Spinal cord (tissue), 10 donors: ENCODE measurements around the gene MATK. TPM values are rescaled to one million over a fixed set of nuclear protein-coding genes. Genes with fewer than 3 reads are reported as not detected.
A peak's percentile ranks its signal among the peaks of the same experiment; 100 is the strongest.

Experiments
- DNase-seq, 6 donors: peaks; one replicate each; pipeline versions ENCODE4 v3.0.0 to v3.0.0-alpha.2; 2013 to 2015; ENCODE audit warnings: low spot score in 6 of 6, low read depth in 4 of 6
- H3K27ac ChIP-seq: one replicate; pipeline ENCODE4 v1.5.1; 2013; ENCODE audit warnings: low read depth, low read length, control low read depth
- H3K27me3 ChIP-seq: one replicate; pipeline ENCODE4 v1.6.1; 2013; ENCODE audit warnings: low read length; ENCODE audit not compliant: control insufficient read depth, insufficient read depth
- H3K36me3 ChIP-seq: one replicate; pipeline ENCODE4 v1.6.1; 2013; ENCODE audit warnings: low read length; ENCODE audit not compliant: control insufficient read depth, insufficient read depth
- H3K4me1 ChIP-seq: one replicate; pipeline ENCODE4 v1.6.1; 2013; ENCODE audit warnings: low read length; ENCODE audit not compliant: control insufficient read depth, insufficient read depth
- H3K4me3 ChIP-seq: one replicate; pipeline ENCODE4 v1.5.1; 2013; ENCODE audit warnings: low read depth, low read length, control low read depth
- H3K9me3 ChIP-seq: one replicate; pipeline ENCODE4 v1.6.1; 2013; ENCODE audit warnings: low read length; ENCODE audit not compliant: control insufficient read depth, insufficient read depth
- WGBS: methylation state at CpG from one replicate; pipeline ENCODE4 v1.1.5; 2013; ENCODE audit warnings: missing lambda C conversion rate; ENCODE audit not compliant: insufficient coverage; 5-methylcytosine and 5-hydroxymethylcytosine counted together
- polyA plus RNA-seq, 2 donors: library from polyadenylated mRNA; unstranded; fragments of 120-200 nt; gene quantifications; one replicate each; pipeline ENCODE4 v1.2.1, GENCODE V29; 2013; ENCODE audit not compliant: insufficient read length in 2 of 2
- total RNA-seq, 2 donors: library from RNA; depleted of rRNA in 1 of 2; stranded (reverse); fragments of 120-200 nt in 1 of 2; fragments of >200 nt in 1 of 2; gene quantifications; one replicate each; pipeline versions ENCODE4 v1.2.3 to v1.2.4, GENCODE V29; 2013 to 2014
- donor health status: healthy.

The MATK gene
- total and polyA plus RNA-seq, 4 donors = 11.5 to 62.5 (median 41.9) TPM

- Histone ChIP-seq H3K36me3 (no peaks in the 10 kb centered on the region), H3K4me3 (no peak overlapping the region), H3K27ac (no peak overlapping the region), H3K9me3 (peaks cover 6% of the 10 kb centered on the region), H3K27me3 (peaks cover 5% of the 10 kb centered on the region), H3K4me1 (no peaks in the 10 kb centered on the region)
- DNase-seq = no peak
- WGBS = 73% methylated on average over 2 of the region's 3 CpGs
Observed at GRCh38 chr19:3792114-3792513, 5.9 kb upstream of the MATK start.

GRCh38 chr19:3790941-3791340 lies 4.8 kb upstream of the MATK start:
- WGBS = 90% methylated on average over 3 of the region's 7 CpGs
- peaks cover 7% of the 10 kb centered on the region for H3K27me3 ChIP-seq
- H3K4me3 ChIP-seq = no peak overlapping the region
- H3K36me3 ChIP-seq = no peaks in the 10 kb centered on the region
- H3K9me3 ChIP-seq = no peaks in the 10 kb centered on the region
- H3K4me1 ChIP-seq = no peaks in the 10 kb centered on the region
- no peak for DNase-seq
- no peak overlapping the region for H3K27ac ChIP-seq

- Histone ChIP-seq H3K36me3 (no peaks in the 10 kb centered on the region), H3K4me1 (peaks cover 2% of the 10 kb centered on the region), H3K4me3 (no peak overlapping the region), H3K27ac (no peak overlapping the region), H3K9me3 (no peaks in the 10 kb centered on the region), H3K27me3 (peaks cover 11% of the 10 kb centered on the region)
- WGBS = 64% methylated on average over 6 of the region's 6 CpGs
- no peak for DNase-seq
Observed at GRCh38 chr19:3790209-3790734, 4.1 kb upstream of the MATK start.

DNA sequence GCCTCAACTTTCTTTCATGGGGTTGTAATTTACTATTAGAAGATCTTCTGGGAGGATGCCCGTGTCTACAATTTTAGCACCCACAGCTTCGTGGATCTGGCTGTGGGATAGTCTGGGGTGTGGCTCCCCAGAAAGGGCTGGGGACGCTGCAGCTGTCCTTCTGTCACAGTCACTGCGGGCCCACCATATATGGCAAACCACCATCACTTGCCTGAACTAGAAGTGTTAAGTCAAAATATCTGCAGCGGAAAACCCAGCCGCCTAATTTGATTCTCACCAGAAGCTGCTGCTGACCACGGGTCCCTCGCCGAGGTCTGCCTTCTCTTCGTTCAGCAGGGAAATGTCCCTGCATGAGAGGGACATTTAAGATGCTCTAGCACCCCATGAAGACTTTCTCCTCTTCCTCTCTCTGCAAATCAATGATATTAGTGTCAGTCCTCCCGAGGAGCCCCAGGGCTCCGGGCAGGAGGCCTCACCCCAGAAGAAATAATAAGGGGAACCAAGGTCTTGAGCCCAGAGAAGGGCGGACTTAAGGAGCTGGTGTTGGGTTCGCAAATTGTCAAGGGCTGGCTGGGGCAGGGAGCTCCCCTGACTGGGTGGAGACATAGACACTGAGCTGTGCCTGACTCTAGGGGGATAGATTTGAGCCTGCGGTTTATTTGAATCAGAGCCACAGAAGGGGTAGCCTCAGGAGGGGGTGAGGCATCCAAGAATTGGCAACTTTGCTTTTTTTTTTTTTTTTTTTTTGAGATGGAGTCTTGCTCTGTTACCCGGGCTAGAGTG lies 3.0 kb upstream of the MATK start:
- Histone ChIP-seq H3K27ac (no peak overlapping the region), H3K27me3 (peaks cover 17% of the 10 kb centered on the region), H3K9me3 (no peaks in the 10 kb centered on the region), H3K4me1 (peaks cover 6% of the 10 kb centered on the region), H3K36me3 (peaks cover 4% of the 10 kb centered on the region), H3K4me3 (no peak overlapping the region)
- no peak for DNase-seq
- WGBS = 58% methylated on average over 12 of the region's 16 CpGs

GRCh38 chr19:3785451-3785937 lies 687 bp downstream of the MATK start:
- Histone ChIP-seq H3K4me1 (peaks cover 6% of the 10 kb centered on the region), H3K27me3 (peaks cover 16% of the 10 kb centered on the region), H3K36me3 (peaks cover 23% of the 10 kb centered on the region), H3K27ac (no peak overlapping the region), H3K9me3 (peaks cover 6% of the 10 kb centered on the region), H3K4me3 (peak overlapping the region; percentile 21)
- DNase-seq = peak in 2 of 6 donors; percentile 32 to 69
- WGBS = under 1% methylated on average over 46 of the region's 47 CpGs

GRCh38 chr19:3784607-3785450 lies 1.4 kb downstream of the MATK start:
- Histone ChIP-seq H3K4me1 (peaks cover 6% of the 10 kb centered on the region), H3K4me3 (no peak overlapping the region), H3K27ac (no peak overlapping the region), H3K36me3 (peaks cover 23% of the 10 kb centered on the region), H3K27me3 (peaks cover 13% of the 10 kb centered on the region), H3K9me3 (peaks cover 6% of the 10 kb centered on the region)
- DNase-seq = no peak
- WGBS = 32% methylated on average over 21 of the region's 25 CpGs

DNA sequence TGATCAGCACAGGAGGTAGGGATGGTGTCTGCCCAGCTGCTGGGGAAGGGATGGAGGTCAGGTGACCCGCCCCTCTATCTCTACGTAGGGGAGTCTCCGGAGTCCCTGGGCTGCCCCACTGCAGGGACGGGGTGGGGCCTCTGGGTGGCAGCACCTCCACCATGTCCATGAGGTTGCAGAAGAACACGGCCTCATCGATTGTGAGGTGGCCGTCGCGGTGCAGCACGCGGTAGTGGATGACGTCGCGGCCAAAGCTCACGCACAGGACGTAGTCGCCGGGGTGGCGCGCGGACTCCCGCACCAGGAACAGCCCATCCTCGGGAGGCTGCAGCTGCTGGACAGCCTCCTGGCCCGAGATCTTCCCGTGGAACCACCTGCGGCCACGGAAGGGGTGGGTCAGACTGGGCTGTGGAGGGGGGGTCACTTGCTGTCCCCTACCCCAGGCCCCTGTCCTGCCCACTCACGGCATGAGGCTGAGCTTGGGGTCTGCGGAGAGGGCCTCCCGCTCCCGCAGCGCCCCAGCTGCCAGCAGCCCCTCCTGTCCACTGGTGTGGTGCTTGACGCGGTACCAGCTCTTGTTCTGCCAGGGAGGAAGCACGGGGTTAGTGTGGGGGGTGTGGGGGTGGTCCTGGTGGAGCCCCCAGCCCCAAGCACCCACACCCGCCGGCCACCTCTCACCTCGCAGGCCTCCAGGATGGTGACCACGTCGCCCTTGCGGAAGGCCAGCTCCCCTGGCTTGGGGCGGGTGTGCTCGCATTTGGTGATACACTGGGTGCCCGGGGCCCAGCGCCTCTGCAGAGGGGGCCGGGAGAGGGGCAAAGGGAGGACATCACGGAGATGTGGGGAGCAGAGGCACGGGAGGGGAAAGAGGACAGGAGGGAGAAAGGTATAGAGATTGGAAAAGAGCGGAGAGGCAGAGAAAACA lies 2.3 kb downstream of the MATK start:
- DNase-seq = no peak
- Histone ChIP-seq H3K36me3 (peaks cover 28% of the 10 kb centered on the region), H3K27me3 (peaks cover 13% of the 10 kb centered on the region), H3K4me3 (no peak overlapping the region), H3K9me3 (peaks cover 6% of the 10 kb centered on the region), H3K27ac (no peak overlapping the region), H3K4me1 (peaks cover 6% of the 10 kb centered on the region)
- WGBS = 80% methylated on average over 45 of the region's 49 CpGs

- DNase-seq = no peak
- Histone ChIP-seq H3K4me1 (peaks cover 6% of the 10 kb centered on the region), H3K4me3 (no peak overlapping the region), H3K27ac (no peak overlapping the region), H3K27me3 (peaks cover 13% of the 10 kb centered on the region), H3K36me3 (peaks cover 35% of the 10 kb centered on the region), H3K9me3 (peaks cover 6% of the 10 kb centered on the region)
- 86% methylated on average over 12 of the region's 13 CpGs for WGBS
Observed at GRCh38 chr19:3782903-3783302, 3.3 kb downstream of the MATK start.

DNA sequence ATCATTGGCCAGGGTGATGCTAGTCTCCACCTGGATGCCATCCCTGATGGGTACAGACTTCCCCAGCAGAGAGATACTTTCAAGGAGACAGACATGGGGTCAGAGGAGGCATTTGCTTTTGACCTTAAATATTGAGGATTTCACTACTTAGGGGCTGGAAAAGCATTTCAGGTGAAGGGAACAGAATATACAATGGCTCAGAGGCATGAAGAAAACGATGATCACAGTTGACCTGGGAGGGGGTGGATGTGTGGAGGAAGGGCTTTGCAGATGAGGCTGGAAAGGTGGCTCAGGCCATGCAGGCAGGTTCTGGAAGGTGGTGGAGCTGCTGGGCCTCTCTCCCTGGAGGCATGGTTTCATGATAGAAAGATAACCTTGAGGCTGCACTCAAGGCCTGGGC lies 3.9 kb downstream of the MATK start:
- peaks cover 13% of the 10 kb centered on the region for H3K27me3 ChIP-seq
- 86% methylated on average over 1 of the region's 1 CpG for WGBS
- H3K9me3 ChIP-seq = peaks cover 6% of the 10 kb centered on the region
- peaks cover 41% of the 10 kb centered on the region for H3K36me3 ChIP-seq
- no peak overlapping the region for H3K27ac ChIP-seq
- peaks cover 6% of the 10 kb centered on the region for H3K4me1 ChIP-seq
- H3K4me3 ChIP-seq = no peak overlapping the region
- no peak for DNase-seq
